HG02588 (cell line): ENCODE measurements around the gene STX8.

ENCODE experiments used
- ATAC-seq: cut with Tn5 transposase; IDR thresholded peaks from one replicate; pipeline ENCODE4 v1.9.1; 2021; ENCODE audit warnings: mild to moderate bottlenecking, moderate library complexity; ENCODE audit not compliant: unreplicated experiment

Gene STX8

DNA sequence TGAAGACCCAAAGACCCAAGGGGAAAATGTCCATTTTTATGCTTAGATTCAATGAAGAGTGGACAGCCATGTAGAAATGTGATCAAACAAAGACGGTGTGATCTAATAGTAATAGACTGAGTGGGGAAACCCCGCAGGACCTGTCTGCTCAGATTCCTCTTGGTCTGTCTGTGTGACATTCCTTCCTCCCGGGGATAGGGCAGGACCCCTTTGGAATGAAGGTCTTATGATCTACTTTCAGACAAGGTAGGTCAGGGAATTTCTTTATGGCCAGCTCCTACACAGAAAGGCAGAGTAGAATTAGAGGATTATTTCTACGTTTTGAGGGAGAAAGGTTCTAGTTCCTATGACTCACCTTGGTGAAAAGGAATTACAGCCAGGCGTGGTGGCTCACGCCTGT lies 267.6 kb downstream of the STX8 start:
- no peak for ATAC-seq

GRCh38 chr17:9307313-9307998 lies 268.2 kb downstream of the STX8 start:
- no peak for ATAC-seq

DNA sequence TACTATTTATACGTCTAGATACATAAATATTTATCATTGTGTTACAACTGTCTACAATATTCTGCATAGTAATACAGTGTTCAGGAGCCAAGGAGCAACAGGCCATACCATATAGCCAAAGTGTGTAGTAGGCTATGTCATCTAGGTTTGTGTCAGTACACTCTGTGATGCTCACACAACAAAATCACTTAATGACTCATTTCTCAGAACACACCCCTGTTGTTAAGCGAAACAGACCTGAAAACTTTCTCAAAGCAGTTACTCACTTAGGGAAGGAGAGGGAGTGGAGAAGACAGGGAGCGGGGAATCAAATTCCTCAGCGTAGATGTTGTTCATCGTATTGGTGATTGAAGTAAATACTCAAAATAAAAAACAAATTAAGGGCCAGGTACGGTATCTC lies 269.5 kb downstream of the STX8 start:
- ATAC-seq = no peak

- ATAC-seq = no peak
Measured at GRCh38 chr17:9299695-9300094, 275.9 kb downstream of the STX8 start.

DNA sequence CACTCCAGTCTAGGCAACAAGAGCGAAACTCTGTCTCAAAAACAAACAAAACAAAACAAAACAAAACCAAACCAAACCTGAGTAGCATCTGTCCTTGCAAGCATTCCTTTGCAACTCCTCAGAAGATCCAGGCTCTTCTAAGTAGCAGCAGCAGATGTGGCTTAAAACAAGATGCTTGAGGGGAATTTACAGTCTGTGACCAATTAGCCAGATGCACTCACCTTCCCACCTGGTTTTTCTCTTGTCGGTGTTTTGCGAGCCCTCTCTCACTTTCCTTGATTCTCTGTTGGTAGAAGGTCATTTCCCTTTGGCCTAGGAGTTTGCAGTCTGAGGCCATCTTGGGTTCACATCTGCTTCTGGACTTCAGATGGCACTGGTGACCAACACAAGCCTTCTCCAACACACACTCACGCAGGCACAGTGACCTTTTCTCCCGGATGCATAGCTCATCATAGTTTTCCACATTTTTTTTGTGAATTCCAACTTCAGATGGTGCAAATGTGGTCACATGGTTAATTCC lies 276.8 kb downstream of the STX8 start:
- ATAC-seq = no peak

- ATAC-seq = no peak
Measured at GRCh38 chr17:9298135-9298534, 277.5 kb downstream of the STX8 start.

DNA sequence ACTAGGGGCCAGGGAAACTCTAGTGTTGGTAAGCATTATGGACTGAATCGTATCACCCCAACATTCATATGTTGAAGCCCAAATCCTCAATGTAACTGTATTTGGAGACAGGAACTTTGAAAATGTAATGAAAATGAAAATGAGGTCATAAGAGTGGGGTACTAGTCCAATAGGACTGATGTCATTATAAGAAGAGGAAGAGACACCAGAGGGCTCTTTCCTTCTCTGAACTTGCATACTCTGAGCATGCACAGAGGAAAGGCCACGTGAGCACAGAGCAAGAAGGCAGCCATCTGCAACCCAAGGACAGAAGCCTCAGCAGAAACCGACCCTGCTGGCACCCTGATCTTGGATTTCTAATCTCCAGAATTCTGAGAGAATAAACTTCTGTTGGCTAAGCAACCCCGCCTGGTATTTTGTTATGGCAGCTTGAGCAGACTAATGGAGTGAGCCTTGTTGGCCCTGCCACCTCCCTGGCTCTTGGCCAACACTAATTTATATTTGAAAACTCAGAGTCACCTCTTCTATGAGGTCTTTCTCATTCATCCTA lies 280.9 kb downstream of the STX8 start:
- ATAC-seq = no peak

DNA sequence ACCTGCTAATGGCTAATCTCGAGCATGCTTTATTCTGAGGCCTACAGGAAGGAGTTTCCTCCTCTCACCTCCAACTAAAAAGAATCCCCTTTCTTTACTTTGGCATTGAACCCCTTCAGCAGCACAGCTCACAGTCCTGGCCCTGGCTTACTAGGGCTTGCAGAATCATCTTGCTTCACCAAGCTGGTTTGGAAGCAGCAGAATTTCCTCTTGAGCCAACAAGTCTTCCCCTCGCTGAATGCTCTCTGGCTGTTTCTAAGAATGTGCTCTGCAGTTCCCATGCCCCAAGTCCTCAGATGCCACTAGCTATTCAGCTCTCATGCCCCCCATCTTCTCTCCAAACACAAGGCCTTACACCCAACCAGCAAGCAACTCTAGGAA lies 283.1 kb downstream of the STX8 start:
- no peak for ATAC-seq

- no peak for ATAC-seq
Measured at GRCh38 chr17:9291912-9292560, 283.6 kb downstream of the STX8 start.

- no peak for ATAC-seq
Measured at GRCh38 chr17:9290226-9290613, 285.4 kb downstream of the STX8 start.

- no peak for ATAC-seq
Measured at GRCh38 chr17:9287306-9287705, 288.3 kb downstream of the STX8 start.

DNA sequence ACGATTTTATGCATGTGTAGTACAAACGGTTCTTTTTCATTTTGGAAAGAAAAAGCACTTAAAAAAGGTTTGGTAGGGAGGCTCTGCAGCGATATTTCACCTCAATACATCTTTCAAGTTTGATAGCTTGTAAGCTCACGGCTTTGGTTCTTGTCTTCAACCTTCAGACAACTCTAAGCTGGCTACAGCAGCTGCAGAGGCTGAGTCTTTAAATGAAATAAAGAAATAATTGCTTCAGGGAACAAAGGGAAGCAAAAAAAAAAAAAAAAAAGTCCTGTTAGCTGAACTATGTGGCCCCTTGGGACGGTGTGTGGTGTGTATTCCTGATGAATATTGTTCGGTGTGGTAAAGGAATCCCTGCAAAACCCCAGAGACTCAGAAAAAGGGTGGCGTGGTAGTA lies 289.2 kb downstream of the STX8 start:
- ATAC-seq = no peak

DNA sequence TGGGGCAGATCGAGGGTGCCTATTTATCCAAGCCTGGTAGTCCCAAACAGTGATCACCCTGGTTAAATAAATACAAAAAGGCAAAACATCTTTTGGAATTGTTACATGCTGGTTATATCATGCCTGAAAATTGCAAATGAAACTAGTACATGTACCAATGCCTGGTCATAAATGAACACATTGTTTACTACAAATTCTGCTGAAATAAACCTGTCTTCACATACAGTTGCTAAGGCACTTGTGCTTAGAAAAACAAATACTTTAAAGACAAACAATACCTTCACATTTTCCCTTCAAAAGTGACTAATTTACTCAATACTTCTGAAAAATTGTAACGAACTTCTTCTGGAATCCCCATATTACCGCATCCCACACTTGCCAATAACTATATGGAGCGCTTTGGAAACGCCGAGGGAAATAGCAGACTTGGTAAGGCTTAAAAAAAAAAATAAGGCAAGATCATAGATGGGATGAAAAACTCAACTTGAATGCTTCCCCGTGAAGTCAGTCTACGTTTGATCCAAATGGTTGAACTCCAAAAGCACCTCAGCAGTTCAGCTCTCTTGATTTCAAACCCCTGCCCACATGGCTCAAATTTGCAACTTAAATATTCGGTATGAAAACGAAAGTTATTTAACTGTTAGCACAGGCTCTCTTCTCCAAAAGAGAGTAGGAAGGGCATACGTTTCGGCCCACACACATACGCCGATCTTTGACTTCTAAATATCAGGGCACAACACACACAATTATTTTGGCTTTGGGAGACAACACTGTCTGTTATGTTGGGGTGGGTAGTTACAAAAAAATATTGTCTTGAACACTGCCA lies 289.8 kb downstream of the STX8 start:
- ATAC-seq = no peak

GRCh38 chr17:9284884-9285283 lies 290.7 kb downstream of the STX8 start:
- no peak for ATAC-seq

GRCh38 chr17:9283909-9284308 lies 291.7 kb downstream of the STX8 start:
- ATAC-seq = no peak

GRCh38 chr17:9279893-9280292 lies 295.7 kb downstream of the STX8 start:
- ATAC-seq = no peak

DNA sequence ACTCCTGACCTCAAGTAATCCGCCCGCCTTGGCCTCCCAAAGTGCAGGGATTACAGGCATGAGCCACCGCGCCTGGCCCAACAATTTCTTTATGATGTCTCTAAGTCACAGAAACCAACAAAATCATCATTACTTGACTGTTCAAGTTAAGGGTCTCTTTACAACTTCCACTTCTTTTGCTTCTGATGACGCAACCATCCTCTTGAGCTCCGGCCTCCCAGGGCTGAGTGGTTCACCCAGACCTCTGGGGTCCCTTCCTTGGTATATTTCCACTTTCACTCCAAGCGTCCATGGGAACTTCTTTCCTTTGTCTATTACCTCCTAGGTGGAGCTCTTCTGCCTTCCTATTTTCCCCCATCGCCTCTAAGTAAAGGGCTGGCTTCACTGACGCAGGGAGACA lies 300.6 kb downstream of the STX8 start:
- no peak for ATAC-seq

- ATAC-seq = no peak
Measured at GRCh38 chr17:9273428-9274391, 301.9 kb downstream of the STX8 start.

- no peak for ATAC-seq
Measured at GRCh38 chr17:9272501-9273200, 303.0 kb downstream of the STX8 start.

GRCh38 chr17:9271989-9272388 lies 303.6 kb downstream of the STX8 start:
- ATAC-seq = no peak
